Testis (tissue), 2 donors: ENCODE results near the gene WNT2.

Source experiments
- POLR2A ChIP-seq: fragments of 450-650 bp; IDR thresholded peaks from one replicate; pipeline ENCODE4 v1.6.1; 2017; ENCODE audit warnings: antibody characterized with exemption, mild to moderate bottlenecking, moderate library complexity
- TF ChIP-seq, protein P1 (sequence below), 3 experiments: fragments of 450-650 bp in 2 of 3; fragments of 200-600 bp in 1 of 3; sonication (generic) in 1 of 3; IDR thresholded peaks; one replicate each; pipeline ENCODE4 v1.5.1; 2016 to 2019; ENCODE audit warnings: antibody characterized with exemption in 3 of 3, mild to moderate bottlenecking in 2 of 3, moderate library complexity in 1 of 3

DNA sequence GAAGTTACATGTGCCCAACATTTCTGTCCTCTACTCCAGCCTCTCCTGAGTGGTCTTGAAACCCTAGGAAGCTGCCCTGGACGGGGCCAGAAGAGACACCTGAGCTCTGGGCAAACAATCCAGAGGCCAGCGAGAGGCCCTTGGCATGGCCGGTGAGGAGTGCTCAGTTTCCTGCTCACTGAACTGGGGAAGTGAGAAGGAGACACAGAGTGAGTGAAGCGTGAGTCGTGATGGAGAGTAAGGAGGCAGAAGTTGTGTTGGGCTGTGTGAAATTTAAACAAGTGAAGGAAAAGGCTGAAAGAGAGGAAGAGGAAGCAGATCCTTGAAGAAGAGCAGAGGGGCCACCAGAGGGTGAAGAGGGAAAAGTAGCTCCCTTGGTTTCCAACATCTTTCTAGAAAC, 73.2 kb downstream of the WNT2 start:
- TF ChIP-seq, protein P1, sequence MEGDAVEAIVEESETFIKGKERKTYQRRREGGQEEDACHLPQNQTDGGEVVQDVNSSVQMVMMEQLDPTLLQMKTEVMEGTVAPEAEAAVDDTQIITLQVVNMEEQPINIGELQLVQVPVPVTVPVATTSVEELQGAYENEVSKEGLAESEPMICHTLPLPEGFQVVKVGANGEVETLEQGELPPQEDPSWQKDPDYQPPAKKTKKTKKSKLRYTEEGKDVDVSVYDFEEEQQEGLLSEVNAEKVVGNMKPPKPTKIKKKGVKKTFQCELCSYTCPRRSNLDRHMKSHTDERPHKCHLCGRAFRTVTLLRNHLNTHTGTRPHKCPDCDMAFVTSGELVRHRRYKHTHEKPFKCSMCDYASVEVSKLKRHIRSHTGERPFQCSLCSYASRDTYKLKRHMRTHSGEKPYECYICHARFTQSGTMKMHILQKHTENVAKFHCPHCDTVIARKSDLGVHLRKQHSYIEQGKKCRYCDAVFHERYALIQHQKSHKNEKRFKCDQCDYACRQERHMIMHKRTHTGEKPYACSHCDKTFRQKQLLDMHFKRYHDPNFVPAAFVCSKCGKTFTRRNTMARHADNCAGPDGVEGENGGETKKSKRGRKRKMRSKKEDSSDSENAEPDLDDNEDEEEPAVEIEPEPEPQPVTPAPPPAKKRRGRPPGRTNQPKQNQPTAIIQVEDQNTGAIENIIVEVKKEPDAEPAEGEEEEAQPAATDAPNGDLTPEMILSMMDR (IDR thresholded peaks at IDR 0.05): no peak
- no peak for TF ChIP-seq POLR2A
